HCT116 (cell line): ENCODE data around the gene TNFRSF19. TPM values are rescaled to one million over a fixed set of nuclear protein-coding genes. Genes with fewer than 3 reads are reported as not detected.

Experiments used
- ATAC-seq: fragments of 200-7000 bp; cut with Tn5 transposase; 2 replicates; pipeline ENCODE4 v1.9.1; 2020; ENCODE audit warnings: mild to moderate bottlenecking, moderate library complexity
- BruUV-seq: library from RNA; stranded (reverse); fragments of 400-500 nt; replicated peaks from 2 replicates; lab custom pipeline; 2021; lab: Mats Ljungman, UMichigan
- CTCF ChIA-PET: fragments of 300-600 bp; sonication (Branson Sonifier 250); formaldehyde crosslinking; loops from one replicate; lab custom pipeline; 2021; ENCODE audit warnings: antibody characterized with exemption; lab: Charles Lee
- POLR2A ChIA-PET: fragments of 300-600, 350-600 bp; sonication (Branson Sonifier 250); formaldehyde crosslinking; loops from one replicate; lab custom pipeline; 2021; ENCODE audit warnings: antibody characterized with exemption; lab: Charles Lee
- RAD21 ChIA-PET, 2 experiments: fragments of 300-600 bp; sonication (Branson Sonifier 250); formaldehyde crosslinking; loops; one replicate each; lab custom pipeline; 2023; ENCODE audit warnings: low total read pairs in 2 of 2; ENCODE audit not compliant: uncharacterized antibody in 2 of 2, unreplicated experiment in 2 of 2, low non-redundant PET in 1 of 2; lab: Charles Lee
- DNase-seq: peaks from one replicate; pipeline ENCODE4 v3.0.0-alpha.2; 2010; ENCODE audit warnings: low read depth, low spot score
- H2AFZ ChIP-seq: fragments of 200-600 bp; shearing (Covaris generic), sonication (generic); 2 replicates; pipeline ENCODE4 v1.6.1; 2017; ENCODE audit warnings: low read depth, mixed run types, mixed read lengths, antibody characterized with exemption, low read length; ENCODE audit not compliant: poor library complexity, severe bottlenecking
- H3K27ac ChIP-seq: 2 replicates; pipeline ENCODE4 v1.5.1; 2012; ENCODE audit warnings: low read depth, low read length
- H3K27me3 ChIP-seq: fragments of 200-600 bp; sonication (generic); 2 replicates; pipeline ENCODE4 v1.6.1; 2016; ENCODE audit warnings: mixed run types, low read length, mixed read lengths; ENCODE audit not compliant: insufficient read depth
- H3K36me3 ChIP-seq, 2 experiments: fragments of 200-500 bp in 1 of 2; fragments of 200-600 bp in 1 of 2; sonication (Bioruptor generic) in 1 of 2; sonication (generic) in 1 of 2; 2 replicates each; pipeline versions ENCODE4 v1.5.1 to v1.6.1; 2014 to 2016; ENCODE audit warnings: low read length in 2 of 2, inconsistent platforms in 1 of 2, mixed read lengths in 1 of 2, mixed run types in 1 of 2; ENCODE audit not compliant: insufficient read depth in 2 of 2, control insufficient read depth in 1 of 2
- H3K4me1 ChIP-seq, 2 experiments: fragments of 200-600 bp in 1 of 2; sonication (generic) in 1 of 2; 2 replicates each; pipeline versions ENCODE4 v1.5.1 to v1.6.1; 2012 to 2017; ENCODE audit warnings: low read length in 2 of 2, inconsistent platforms in 1 of 2, mild to moderate bottlenecking in 1 of 2, mixed read lengths in 1 of 2, mixed run types in 1 of 2, moderate library complexity in 1 of 2; ENCODE audit not compliant: insufficient read depth in 2 of 2, control insufficient read depth in 1 of 2
- H3K4me2 ChIP-seq: fragments of 200-600 bp; sonication (generic); 2 replicates; pipeline ENCODE4 v1.6.1; 2017; ENCODE audit warnings: mixed run types, low read length, mixed read lengths
- H3K4me3 ChIP-seq, 2 experiments: fragments of 200-600 bp in 1 of 2; sonication (generic) in 1 of 2; replicated peaks in 1 of 2; 2 replicates each; pipeline ENCODE4 v1.5.1; 2011 to 2016; ENCODE audit warnings: low read length in 2 of 2, control low read depth in 1 of 2, low read depth in 1 of 2, mild to moderate bottlenecking in 1 of 2, mixed read lengths in 1 of 2, mixed run types in 1 of 2
- H3K79me2 ChIP-seq: fragments of 200-600 bp; sonication (generic); 2 replicates; pipeline ENCODE4 v1.6.1; 2017; ENCODE audit warnings: mild to moderate bottlenecking, mixed run types, low read length, moderate library complexity, mixed read lengths; ENCODE audit not compliant: insufficient read depth
- H3K9ac ChIP-seq: fragments of 200-600 bp; sonication (generic); 2 replicates; pipeline ENCODE4 v1.6.1; 2016; ENCODE audit warnings: low read length, mixed read lengths
- H3K9me2 ChIP-seq: fragments of 200-600 bp; sonication (generic), shearing (Covaris generic); 2 replicates; pipeline ENCODE4 v1.6.1; 2017; ENCODE audit warnings: mixed run types, mild to moderate bottlenecking, moderate library complexity; ENCODE audit not compliant: insufficient read depth
- H3K9me3 ChIP-seq, 2 experiments: fragments of 200-500 bp in 1 of 2; fragments of 200-600 bp in 1 of 2; sonication (Bioruptor generic) in 1 of 2; sonication (generic) in 1 of 2; 2 replicates each; pipeline ENCODE4 v1.6.1; 2014 to 2017; ENCODE audit warnings: low read length in 2 of 2, mixed read lengths in 2 of 2, inconsistent platforms in 1 of 2, low read depth in 1 of 2, mild to moderate bottlenecking in 1 of 2, mixed run types in 1 of 2, moderate library complexity in 1 of 2; ENCODE audit not compliant: control insufficient read depth in 1 of 2, insufficient read depth in 1 of 2
- H4K20me1 ChIP-seq: fragments of 200-600 bp; sonication (generic), shearing (Covaris generic); 2 replicates; pipeline ENCODE4 v1.6.1; 2017; ENCODE audit warnings: mixed run types, mild to moderate bottlenecking, moderate library complexity; ENCODE audit not compliant: insufficient read depth
- ATF3 ChIP-seq: IDR thresholded peaks from 2 replicates; pipeline ENCODE4 v1.6.1; 2012
- CBX3 ChIP-seq: IDR thresholded peaks from 2 replicates; pipeline ENCODE4 v1.6.1; 2012; ENCODE audit warnings: low read depth
- EGR1 ChIP-seq: IDR thresholded peaks from 2 replicates; pipeline ENCODE4 v1.6.1; 2012; ENCODE audit warnings: low read depth
- EZH2 ChIP-seq: fragments of 200-600 bp; sonication (generic); IDR thresholded peaks from 2 replicates; pipeline ENCODE4 v1.6.1; 2017; ENCODE audit warnings: antibody characterized with exemption, mixed run types
- FOSL1 ChIP-seq: IDR thresholded peaks from 2 replicates; pipeline ENCODE4 v1.6.1; 2012; ENCODE audit warnings: low read depth
- POLR2A ChIP-seq: IDR thresholded peaks from 2 replicates; pipeline ENCODE4 v1.7.0; 2011; ENCODE audit warnings: borderline replicate concordance; ENCODE audit not compliant: insufficient read depth, insufficient read length; ENCODE audit errors: extremely low read depth
- RAD21 ChIP-seq: IDR thresholded peaks from 2 replicates; pipeline ENCODE4 v1.6.1; 2012; ENCODE audit warnings: low read depth, mild to moderate bottlenecking
- SIN3A ChIP-seq: IDR thresholded peaks from 2 replicates; pipeline ENCODE4 v1.6.1; 2012; ENCODE audit warnings: low read depth
- SP1 ChIP-seq: IDR thresholded peaks from 2 replicates; pipeline ENCODE4 v1.6.1; 2012; ENCODE audit warnings: low read depth
- TCF7L2 ChIP-seq: IDR thresholded peaks from 2 replicates; pipeline ENCODE4 v1.7.0; 2011; ENCODE audit warnings: borderline replicate concordance, inconsistent platforms; ENCODE audit not compliant: insufficient read depth, insufficient read length; ENCODE audit errors: extremely low read depth
- YY1 ChIP-seq: IDR thresholded peaks from 2 replicates; pipeline ENCODE4 v1.6.1; 2011; ENCODE audit warnings: low read length, low read depth, moderate library complexity, mild to moderate bottlenecking; ENCODE audit not compliant: insufficient replicate concordance; ENCODE audit errors: extremely low read depth
- ZFX ChIP-seq: fragments of 450-650 bp; IDR thresholded peaks from 2 replicates; pipeline ENCODE4 v1.6.1; 2017
- ZNF274 ChIP-seq: fragments of 200-500 bp; sonication (Bioruptor generic); IDR thresholded peaks from 2 replicates; pipeline ENCODE4 v1.6.1; 2014; ENCODE audit warnings: mild to moderate bottlenecking, low read depth, low read length, inconsistent platforms
- intact Hi-C: fragments of 100-400 bp; cut with micrococcal nuclease; formaldehyde crosslinking; loops from 2 replicates; pipeline ENCODE4 v1.10.0; 2022
- total RNA-seq: library from RNA; stranded (reverse); gene quantifications from one replicate; pipeline ENCODE4 v1.2.1, GENCODE V29; 2021; ENCODE audit not compliant: unreplicated experiment
- TF ChIP-seq, protein P1 (sequence below): IDR thresholded peaks from 2 replicates; pipeline ENCODE4 v1.6.1; 2012; ENCODE audit warnings: low read depth
- TF ChIP-seq, protein P2 (sequence below), 3 experiments: fragments of 200-600 bp in 1 of 3; sonication (generic) in 1 of 3; IDR thresholded peaks in 2 of 3; conservative IDR thresholded peaks in 1 of 3; 2 replicates each; pipeline ENCODE4 v1.5.1; 2012 to 2017; ENCODE audit warnings: low read depth in 2 of 3, low read length in 2 of 3, antibody characterized with exemption in 1 of 3, borderline replicate concordance in 1 of 3, control low read depth in 1 of 3, mild to moderate bottlenecking in 1 of 3, mixed read lengths in 1 of 3, mixed run types in 1 of 3, moderate library complexity in 1 of 3; ENCODE audit not compliant: insufficient read depth in 1 of 3
- TF ChIP-seq, protein P3 (sequence below): IDR thresholded peaks from 2 replicates; pipeline ENCODE4 v1.6.1; 2012

The TNFRSF19 gene
- total RNA-seq, 1 experiment from 2014 or later, result 1.1 TPM

GRCh38 chr13:23592596-23592995 is 22.4 kb downstream of the TNFRSF19 start:
- no peak overlapping the region for H3K4me2 ChIP-seq
- TF ChIP-seq, protein P1, sequence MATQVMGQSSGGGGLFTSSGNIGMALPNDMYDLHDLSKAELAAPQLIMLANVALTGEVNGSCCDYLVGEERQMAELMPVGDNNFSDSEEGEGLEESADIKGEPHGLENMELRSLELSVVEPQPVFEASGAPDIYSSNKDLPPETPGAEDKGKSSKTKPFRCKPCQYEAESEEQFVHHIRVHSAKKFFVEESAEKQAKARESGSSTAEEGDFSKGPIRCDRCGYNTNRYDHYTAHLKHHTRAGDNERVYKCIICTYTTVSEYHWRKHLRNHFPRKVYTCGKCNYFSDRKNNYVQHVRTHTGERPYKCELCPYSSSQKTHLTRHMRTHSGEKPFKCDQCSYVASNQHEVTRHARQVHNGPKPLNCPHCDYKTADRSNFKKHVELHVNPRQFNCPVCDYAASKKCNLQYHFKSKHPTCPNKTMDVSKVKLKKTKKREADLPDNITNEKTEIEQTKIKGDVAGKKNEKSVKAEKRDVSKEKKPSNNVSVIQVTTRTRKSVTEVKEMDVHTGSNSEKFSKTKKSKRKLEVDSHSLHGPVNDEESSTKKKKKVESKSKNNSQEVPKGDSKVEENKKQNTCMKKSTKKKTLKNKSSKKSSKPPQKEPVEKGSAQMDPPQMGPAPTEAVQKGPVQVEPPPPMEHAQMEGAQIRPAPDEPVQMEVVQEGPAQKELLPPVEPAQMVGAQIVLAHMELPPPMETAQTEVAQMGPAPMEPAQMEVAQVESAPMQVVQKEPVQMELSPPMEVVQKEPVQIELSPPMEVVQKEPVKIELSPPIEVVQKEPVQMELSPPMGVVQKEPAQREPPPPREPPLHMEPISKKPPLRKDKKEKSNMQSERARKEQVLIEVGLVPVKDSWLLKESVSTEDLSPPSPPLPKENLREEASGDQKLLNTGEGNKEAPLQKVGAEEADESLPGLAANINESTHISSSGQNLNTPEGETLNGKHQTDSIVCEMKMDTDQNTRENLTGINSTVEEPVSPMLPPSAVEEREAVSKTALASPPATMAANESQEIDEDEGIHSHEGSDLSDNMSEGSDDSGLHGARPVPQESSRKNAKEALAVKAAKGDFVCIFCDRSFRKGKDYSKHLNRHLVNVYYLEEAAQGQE, result no peak
- TF ChIP-seq EZH2 (no peak), EGR1 (no peak), YY1 (no peak), ATF3 (no peak), FOSL1 (no peak), ZFX (no peak), TCF7L2 (no peak), RAD21 (no peak), CBX3 (no peak), POLR2A (no peak), SP1 (no peak), SIN3A (no peak), ZNF274 (no peak)
- TF ChIP-seq, protein P2, sequence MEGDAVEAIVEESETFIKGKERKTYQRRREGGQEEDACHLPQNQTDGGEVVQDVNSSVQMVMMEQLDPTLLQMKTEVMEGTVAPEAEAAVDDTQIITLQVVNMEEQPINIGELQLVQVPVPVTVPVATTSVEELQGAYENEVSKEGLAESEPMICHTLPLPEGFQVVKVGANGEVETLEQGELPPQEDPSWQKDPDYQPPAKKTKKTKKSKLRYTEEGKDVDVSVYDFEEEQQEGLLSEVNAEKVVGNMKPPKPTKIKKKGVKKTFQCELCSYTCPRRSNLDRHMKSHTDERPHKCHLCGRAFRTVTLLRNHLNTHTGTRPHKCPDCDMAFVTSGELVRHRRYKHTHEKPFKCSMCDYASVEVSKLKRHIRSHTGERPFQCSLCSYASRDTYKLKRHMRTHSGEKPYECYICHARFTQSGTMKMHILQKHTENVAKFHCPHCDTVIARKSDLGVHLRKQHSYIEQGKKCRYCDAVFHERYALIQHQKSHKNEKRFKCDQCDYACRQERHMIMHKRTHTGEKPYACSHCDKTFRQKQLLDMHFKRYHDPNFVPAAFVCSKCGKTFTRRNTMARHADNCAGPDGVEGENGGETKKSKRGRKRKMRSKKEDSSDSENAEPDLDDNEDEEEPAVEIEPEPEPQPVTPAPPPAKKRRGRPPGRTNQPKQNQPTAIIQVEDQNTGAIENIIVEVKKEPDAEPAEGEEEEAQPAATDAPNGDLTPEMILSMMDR (IDR thresholded peaks at IDR 0.05 in 2 of 3, conservative IDR thresholded peaks at IDR 0.05 in 1 of 3; ENCODE audit: borderline replicate concordance in 1 of 3, insufficient read depth in 1 of 3, low read depth in 2 of 3, low read length in 2 of 3), result no peak
- TF ChIP-seq, protein P3, sequence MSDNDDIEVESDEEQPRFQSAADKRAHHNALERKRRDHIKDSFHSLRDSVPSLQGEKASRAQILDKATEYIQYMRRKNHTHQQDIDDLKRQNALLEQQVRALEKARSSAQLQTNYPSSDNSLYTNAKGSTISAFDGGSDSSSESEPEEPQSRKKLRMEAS, result no peak
- no peaks in the 10 kb centered on the region for H3K9me2 ChIP-seq
- no peak overlapping the region for H3K9ac ChIP-seq
- intact Hi-C loops, result no loop called here
- no peaks in the 10 kb centered on the region for H3K79me2 ChIP-seq
- ChIA-PET POLR2A (no interaction called here), CTCF (no interaction called here), RAD21 (no interaction called here)
- H3K4me3 ChIP-seq, result no peak overlapping the region
- no peaks in the 10 kb centered on the region for H3K4me1 ChIP-seq
- no peak overlapping the region for H3K27ac ChIP-seq
- DNase-seq (no peak), ATAC-seq (no peak)
- H3K9me3 ChIP-seq, result no peaks in the 10 kb centered on the region
- BruUV-seq, result no TSS peak
- H3K36me3 ChIP-seq, result no peaks in the 10 kb centered on the region
- peaks cover 10% of the 10 kb centered on the region; the same call in 1 of the 2 replicates for H3K27me3 ChIP-seq
- no peak overlapping the region for H2AFZ ChIP-seq
- H4K20me1 ChIP-seq, result no peaks in the 10 kb centered on the region
